GM18498 (cell line): ENCODE measurements around the gene TAGLN.

Experiments
- ATAC-seq: cut with Tn5 transposase; IDR thresholded peaks from one replicate; pipeline ENCODE4 v1.9.1; 2021; ENCODE audit warnings: mild to moderate bottlenecking, moderate library complexity; ENCODE audit not compliant: unreplicated experiment

TAGLN gene

GRCh38 chr11:117212697-117213355 is 13.7 kb downstream of the TAGLN start:
- ATAC-seq = no peak

GRCh38 chr11:117214404-117215110 is 15.4 kb downstream of the TAGLN start:
- ATAC-seq = no peak

- no peak for ATAC-seq
Observed at GRCh38 chr11:117217141-117218084, 18.2 kb downstream of the TAGLN start.

- no peak for ATAC-seq
Observed at GRCh38 chr11:117218133-117218915, 19.2 kb downstream of the TAGLN start.

GRCh38 chr11:117219001-117219400 is 19.8 kb downstream of the TAGLN start:
- no peak for ATAC-seq

GRCh38 chr11:117219455-117219854 is 20.3 kb downstream of the TAGLN start:
- ATAC-seq = no peak

- ATAC-seq = no peak
Observed at GRCh38 chr11:117219995-117220394, 20.8 kb downstream of the TAGLN start.

GRCh38 chr11:117220568-117220967 is 21.4 kb downstream of the TAGLN start:
- no peak for ATAC-seq

- ATAC-seq = no peak
Observed at GRCh38 chr11:117220999-117221774, 22.0 kb downstream of the TAGLN start.

- ATAC-seq = no peak
Observed at GRCh38 chr11:117221775-117222517, 22.8 kb downstream of the TAGLN start.

GRCh38 chr11:117222991-117223740 is 24.0 kb downstream of the TAGLN start:
- ATAC-seq = no peak

GRCh38 chr11:117223741-117224689 is 24.8 kb downstream of the TAGLN start:
- no peak for ATAC-seq

GRCh38 chr11:117225553-117226170 is 26.5 kb downstream of the TAGLN start:
- no peak for ATAC-seq

GRCh38 chr11:117226388-117227385 is 27.5 kb downstream of the TAGLN start:
- ATAC-seq = peak; percentile 49

- no peak for ATAC-seq
Observed at GRCh38 chr11:117228091-117228490, 28.9 kb downstream of the TAGLN start.

- ATAC-seq = no peak
Observed at GRCh38 chr11:117229411-117229810, 30.2 kb downstream of the TAGLN start.
